ENCODE results near the gene ATP2B3.

ATP2B3 gene

DNA sequence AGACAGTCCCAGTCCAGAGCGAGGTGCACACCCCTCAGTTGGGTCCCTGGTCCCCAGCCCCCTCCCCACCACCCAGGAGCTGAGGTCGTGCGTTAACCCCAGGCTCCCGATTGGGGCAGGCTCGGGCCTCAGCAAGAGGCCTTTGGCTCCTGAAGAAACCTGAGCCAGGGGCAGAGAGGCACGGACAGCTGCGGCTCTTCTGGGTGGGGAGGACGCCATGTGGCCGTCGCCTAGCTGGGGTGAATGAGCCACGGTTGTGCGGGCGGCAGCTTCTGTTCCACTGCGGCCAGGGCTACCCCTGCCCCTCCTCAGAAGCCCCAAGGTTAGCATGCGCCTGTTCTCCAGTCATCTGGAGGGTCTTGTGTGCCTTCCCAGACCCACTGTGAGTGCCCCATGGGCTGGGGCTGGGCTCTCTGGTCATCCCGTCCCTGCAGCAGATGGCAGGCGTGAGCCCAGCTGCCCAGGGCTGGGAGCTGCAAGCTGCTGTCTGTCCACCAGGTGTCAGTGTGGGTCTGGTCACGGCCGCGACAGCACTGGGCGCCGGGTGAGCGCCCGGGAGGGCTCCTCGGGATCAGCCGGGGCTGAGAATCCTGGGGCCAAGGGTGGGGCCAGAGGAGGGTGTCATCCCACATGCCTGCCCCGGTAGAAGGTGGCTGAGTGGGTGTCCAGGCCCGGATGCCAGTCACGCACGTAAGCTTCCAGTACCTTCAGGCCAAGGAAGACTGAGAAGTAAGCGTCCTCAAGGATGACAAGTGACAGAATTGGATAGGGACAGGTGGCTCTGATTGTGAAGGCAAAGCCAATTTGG is 21.9 kb downstream of the ATP2B3 start:
- peak; percentile 36 for DNase-seq

- no peak for DNase-seq
Observed at GRCh38 chrX:153539979-153540358, 22.5 kb downstream of the ATP2B3 start.

DNA sequence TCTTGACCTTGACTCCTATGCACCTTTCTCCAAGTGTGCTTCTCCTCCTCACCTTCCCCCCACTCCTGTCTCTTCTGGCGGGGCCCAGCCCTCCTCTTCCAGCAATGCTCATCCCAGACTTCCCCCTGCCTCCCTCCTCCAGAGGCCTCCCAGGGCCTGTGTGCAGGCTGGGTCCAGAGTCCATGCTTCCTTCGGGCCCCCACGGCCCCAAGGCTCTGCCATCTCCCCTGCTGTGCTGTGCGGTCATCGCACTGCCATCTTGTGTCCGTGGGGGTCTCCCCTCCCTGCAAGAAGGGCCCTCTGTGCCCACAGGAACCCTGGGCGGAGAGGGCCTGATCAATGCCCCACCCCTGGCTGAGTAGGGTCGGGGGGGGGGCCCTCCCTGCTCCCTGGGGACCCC is 27.3 kb downstream of the ATP2B3 start:
- DNase-seq: no peak

GRCh38 chrX:153546386-153546785 is 28.9 kb downstream of the ATP2B3 start:
- no peak for DNase-seq

GRCh38 chrX:153547195-153547594 is 29.8 kb downstream of the ATP2B3 start:
- no peak for DNase-seq

DNA sequence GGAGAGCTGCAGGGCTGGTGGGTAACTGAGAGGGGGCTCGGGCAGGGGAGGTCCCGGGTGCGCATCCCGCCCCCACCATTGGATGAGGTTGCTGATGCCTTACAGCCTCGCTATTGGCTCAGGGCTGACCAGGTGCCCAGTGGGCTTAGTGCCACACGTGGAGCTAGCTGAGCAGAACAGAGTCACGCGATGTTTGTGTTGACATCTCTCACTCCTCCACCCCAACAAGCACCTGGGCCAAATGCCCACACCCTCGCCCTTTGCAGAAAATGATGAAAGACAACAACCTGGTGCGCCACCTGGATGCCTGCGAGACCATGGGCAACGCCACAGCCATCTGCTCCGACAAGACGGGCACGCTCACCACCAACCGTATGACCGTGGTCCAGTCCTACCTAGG is 31.8 kb downstream of the ATP2B3 start:
- no peak for DNase-seq

GRCh38 chrX:153549807-153550206 is 32.4 kb downstream of the ATP2B3 start:
- no peak for DNase-seq

GRCh38 chrX:153551135-153551534 is 33.7 kb downstream of the ATP2B3 start:
- DNase-seq: no peak

- DNase-seq: peak; percentile 36
Observed at GRCh38 chrX:153554519-153555167, 37.2 kb downstream of the ATP2B3 start.

DNA sequence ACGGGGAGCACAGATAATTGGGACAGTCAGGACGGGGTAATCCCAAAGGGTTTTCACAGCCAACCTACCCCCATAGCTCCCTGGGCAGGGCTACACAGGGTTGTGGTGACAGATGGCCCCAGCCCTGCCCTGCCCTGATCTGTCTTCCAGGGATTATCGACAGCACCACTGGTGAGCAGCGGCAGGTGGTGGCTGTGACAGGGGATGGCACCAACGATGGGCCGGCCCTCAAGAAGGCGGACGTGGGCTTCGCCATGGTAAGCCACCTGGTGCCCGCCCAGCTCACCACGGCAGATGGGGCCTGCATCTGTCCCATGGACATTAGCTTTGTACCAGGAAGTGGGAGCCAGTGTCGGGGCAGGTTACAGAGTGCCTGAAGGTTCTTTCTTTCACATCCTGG is 39.3 kb downstream of the ATP2B3 start:
- DNase-seq: no peak

DNA sequence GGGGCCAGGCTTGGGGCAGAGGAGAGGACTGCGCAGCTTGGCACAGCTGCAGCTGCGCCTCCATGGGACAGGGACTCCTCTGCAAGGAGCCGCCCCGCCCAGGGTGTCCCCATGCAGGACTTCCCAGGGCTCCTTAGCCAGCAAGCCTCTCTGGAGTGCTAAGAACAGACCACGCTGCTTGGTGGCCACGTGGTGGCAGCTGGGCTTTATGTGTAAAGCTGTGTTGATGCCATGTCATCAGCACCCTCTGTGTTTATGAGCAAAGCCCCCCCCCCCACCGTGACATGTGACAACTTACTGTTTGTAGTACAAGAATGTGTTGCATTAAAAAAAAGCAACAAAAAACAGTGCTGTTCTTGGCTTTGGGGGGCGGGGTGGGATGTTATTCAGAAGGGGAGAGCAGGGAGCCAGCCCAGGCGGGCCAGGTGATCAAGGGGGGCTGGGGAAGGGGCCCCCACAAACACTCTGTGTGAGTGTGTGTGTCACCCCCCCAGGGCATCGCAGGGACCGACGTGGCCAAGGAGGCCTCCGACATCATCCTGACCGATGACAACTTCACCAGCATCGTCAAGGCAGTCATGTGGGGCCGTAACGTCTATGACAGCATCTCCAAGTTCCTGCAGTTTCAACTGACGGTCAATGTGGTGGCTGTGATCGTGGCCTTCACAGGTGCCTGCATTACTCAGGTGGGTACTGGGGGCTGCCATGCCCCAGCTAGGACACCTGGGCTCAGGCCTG is 40.3 kb downstream of the ATP2B3 start:
- no peak for DNase-seq

- no peak for DNase-seq
Observed at GRCh38 chrX:153560000-153560399, 42.6 kb downstream of the ATP2B3 start.

- DNase-seq: no peak
Observed at GRCh38 chrX:153560466-153560865, 43.0 kb downstream of the ATP2B3 start.

DNA sequence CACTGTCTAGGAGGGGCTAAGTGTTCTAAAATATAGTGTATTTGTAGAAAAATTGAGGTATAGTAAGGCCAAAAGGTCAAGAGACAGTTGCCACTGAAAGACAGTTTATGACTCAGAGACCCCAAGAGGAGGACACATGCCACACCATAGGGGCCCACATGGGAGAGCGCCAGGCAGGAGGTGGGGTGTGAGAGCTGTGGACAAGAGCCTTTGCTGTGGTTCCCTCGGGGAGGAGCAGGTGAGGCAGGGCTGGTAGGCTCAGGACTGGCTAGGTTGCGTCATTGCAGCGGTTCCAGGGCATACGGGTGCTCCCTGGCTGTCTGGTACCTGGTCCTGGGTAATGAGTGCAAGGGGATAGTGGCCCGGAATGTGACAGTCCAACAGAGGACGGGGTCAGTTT is 43.9 kb downstream of the ATP2B3 start:
- no peak for DNase-seq

DNA sequence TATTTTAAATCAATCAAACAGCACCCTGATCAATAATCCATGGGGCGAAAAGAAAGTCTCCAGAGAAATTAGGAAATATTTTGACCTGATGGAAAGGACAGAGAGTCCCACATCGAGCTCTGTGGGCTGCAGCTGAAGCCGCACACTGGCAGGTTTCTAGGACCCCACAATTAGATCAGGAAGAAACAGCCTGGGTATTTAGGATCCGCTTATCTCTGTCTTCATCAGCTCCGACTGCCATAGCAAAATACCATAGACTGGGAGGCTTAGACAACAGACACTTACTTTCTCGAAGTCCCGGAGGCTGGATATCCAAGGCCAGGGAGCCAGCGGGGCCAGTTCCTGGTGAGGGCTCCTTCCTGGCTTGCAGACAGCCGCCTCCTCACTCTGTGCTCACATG is 45.1 kb downstream of the ATP2B3 start:
- DNase-seq: no peak

DNA sequence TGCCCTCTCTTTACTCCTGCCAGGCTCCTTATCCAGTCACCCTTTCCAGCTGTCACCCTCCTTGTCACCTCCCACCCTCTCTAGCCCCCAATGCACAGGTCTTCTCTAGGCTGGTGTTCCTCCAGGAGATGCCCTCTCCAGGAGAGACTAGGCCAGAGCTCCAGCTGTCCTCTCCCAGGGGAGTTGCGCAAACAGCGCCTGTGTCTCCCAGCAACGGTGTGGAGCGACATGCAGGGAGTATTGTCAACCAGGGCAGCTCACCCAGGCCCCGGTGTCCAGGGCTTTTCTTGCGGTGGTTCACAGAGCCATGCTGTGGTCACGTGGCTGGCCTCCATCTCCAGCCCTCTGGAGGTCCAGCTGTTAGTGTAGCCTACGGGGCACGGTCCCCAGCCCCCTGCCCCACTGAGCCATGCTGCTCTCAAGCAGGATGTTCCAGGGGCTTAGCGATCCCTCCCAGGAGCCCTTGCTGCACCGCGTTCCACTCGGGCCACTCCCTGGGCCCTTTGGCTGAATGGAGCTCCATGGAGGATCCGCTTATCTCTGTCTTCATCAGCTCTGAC is 46.7 kb downstream of the ATP2B3 start:
- no peak for DNase-seq

GRCh38 chrX:153565996-153566580 is 48.6 kb downstream of the ATP2B3 start:
- DNase-seq: no peak

DNA sequence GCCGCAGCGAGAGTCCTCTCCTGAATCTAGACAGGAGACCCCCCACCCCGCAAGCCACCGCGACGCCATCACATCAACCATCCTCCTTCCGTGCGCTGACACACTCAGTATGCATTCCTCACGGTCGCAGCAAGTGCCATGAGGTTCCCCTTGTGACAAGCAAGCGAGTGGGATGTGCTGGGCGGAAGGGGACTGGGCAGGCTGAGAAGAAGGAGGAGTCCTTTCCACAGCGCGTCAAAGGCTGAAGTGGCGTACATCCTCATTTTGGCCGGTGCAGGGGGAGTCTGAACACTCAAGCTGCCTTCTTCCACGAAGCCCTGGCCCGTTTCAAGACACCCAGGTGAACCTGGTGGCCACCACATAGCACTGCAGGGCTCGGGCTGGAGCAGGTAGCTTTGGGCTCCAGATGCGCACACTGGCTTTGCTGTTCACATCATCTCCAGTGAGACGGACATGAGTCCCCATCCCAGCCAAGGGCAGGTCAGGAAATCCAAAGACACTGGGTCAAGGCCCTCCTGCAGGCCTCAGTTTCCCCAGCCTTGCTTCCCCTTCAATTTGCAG is 51.1 kb downstream of the ATP2B3 start:
- no peak for DNase-seq

GRCh38 chrX:153569475-153569874 is 52.0 kb downstream of the ATP2B3 start:
- DNase-seq: no peak

- no peak for DNase-seq
Observed at GRCh38 chrX:153571534-153571908, 54.1 kb downstream of the ATP2B3 start.

- DNase-seq: no peak
Observed at GRCh38 chrX:153572601-153573000, 55.2 kb downstream of the ATP2B3 start.

DNA sequence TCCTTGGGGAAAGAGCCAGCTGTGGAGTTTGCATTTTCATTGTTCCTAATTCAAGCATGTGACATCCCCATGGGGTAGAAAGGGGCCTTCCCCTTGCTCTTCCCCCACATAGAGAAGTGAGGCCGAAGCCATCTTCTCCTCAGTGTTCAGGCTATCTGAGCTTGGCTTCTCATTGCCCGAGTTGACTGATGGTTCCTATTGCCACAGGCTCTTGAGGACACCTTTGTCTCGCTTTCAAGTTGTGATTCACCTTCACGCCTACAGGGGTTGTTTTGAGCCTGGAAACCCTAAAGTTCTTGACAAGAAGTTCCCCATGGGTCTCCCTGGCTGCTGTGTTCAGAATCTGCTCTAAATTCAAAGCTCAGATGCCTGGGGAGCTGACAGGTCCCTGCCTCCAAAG is 56.5 kb downstream of the ATP2B3 start:
- no peak for DNase-seq
